Stimulated activated CD8-positive, alpha-beta memory T cell treated with anti-CD3 and anti-CD28 coated beads, Interleukin-7, amount 100 ng/mL, for 48 hours (primary cell): ENCODE results near the gene RGS6.

Experiments used
- DNase-seq, 2 donors: peaks; one replicate each; pipeline ENCODE4 v3.0.0-alpha.2; 2020; ENCODE audit warnings: low read depth in 1 of 2; ENCODE audit errors: extremely low read depth in 1 of 2

The RGS6 gene

DNA sequence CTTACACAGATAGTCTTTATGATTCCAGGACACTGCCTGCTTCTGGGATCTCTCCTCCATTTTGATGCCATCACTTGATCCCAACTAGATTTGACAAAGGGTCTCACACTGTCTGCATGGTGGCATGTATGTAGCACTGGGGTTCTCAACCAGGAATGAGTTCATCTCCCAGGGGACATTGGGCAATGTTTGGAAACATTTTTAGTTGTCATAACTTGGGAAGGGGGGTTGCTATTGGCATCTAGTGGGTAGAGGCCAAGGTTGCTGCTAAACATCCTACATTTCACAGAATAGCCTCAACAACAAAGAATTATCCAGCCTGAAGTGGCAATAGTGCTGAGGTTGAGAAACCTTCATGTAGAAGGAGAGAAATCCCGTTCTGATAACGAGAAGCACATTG lies 585.5 kb downstream of the RGS6 start:
- no peak for DNase-seq

DNA sequence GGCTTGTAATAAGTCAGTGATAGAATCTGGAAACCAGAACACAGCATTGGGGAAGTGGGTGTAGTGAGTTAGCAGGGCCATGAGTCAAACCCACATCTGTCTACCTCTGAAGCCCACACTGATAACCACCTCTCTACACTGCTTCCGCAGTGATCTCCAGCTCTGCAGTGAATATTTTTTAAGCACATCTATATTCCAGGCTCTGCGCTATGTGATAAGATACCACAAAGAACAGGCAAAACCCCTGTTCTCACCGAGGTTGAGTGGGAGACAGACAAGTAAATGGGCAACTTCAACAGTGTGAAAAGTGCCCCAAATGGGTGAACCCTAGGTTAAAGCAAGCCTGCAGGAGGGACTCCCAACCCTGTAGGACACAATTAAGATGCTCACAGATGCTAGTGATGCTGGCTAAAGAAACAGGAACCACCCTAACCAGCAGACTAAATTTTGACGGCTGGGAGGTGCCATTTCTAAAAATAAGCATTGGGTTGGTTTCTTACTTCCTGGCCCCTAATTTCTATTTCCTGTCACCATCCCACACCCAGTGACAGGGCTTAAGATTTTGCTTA lies 586.7 kb downstream of the RGS6 start:
- peak in 1 of 2 donors; percentile 48 for DNase-seq

DNA sequence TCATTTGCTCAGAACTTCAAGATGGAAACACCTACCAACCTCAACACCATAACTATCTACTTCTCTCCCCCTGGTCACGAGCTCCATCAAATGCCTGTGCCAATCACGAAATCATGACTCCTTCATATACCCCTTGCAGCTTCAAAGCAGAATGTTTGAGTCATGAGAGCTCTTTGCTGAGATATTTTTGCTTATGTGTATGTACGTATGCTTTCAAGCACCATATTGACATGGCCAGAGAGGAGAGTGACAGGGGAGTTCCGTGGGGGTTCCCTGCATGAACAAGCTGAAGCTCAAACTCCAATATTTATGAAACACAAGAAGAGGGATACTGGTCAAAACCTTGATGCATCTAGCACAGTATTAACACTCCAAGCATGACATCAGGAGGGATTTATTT lies 587.3 kb downstream of the RGS6 start:
- DNase-seq: no peak

DNA sequence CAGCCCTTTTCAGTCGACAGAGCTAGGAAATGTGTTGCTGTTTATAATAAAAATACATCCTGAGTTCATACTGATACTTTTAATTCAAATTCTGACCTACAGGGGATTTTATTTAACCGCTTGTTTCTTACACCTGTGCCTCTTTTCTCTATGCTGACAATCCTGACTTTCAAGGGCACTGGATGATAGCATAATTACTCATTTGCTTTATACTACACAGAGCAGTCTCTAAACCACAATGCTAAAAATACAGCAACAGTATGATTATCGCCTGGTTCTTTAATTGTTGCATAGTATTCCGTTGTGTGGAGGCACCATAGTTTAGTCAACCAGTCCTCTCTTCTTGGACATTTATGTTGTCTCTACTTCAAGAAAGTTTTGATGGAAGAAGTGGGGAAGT lies 588.8 kb downstream of the RGS6 start:
- no peak for DNase-seq

DNA sequence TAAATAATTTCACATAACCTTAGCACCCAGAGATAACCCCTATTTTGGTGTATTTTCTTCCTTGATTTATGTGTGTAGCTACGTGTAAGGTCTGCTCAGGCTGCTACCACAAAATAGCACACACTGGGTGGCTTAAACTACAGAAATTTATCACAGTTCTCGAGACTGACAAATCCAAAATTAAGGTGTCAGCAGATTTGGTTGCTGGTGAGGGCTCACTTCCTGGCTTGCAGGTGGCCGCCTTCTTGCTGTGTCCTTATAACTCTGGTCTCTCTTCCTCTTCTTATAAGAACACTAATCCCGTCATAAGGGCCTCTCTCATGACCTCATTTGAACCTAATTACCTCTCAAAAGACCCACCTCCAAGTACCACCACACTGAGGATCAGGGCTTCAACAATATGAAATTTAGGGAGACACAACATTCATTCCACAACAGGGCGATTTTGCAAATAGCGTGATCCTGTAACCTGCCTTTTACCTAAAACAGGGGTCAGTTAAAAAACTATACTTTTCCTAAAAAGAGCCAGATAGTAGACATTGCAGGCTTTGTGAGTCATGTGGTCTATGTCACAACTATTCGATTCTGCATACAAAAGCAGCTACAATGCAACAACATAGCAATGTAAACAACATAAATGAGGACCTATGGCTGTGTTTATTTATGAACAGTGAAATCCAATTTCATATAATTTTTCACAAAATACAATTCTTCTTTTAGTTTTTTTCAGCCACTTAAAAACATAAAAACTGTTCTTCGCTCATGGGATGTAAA lies 589.9 kb downstream of the RGS6 start:
- no peak for DNase-seq

DNA sequence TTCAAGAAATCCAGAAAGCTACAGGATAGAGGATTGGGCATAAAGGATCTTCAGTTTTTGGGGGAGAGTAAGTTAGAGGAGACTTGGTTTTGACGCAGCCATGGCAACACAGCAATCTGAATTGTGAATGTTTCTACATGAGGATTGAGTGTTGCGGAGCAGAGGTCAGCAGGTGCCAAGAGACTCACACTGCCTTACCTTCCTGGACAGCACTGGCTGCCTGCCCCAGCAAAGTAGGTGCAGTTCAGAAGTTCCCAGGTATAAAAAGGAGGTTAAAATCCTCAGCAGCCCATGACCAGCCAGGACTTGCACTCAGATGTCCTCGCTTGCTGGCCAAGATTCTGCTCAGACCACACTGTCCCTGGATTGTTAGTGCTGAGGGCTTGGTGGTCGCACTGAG lies 590.6 kb downstream of the RGS6 start:
- no peak for DNase-seq

DNA sequence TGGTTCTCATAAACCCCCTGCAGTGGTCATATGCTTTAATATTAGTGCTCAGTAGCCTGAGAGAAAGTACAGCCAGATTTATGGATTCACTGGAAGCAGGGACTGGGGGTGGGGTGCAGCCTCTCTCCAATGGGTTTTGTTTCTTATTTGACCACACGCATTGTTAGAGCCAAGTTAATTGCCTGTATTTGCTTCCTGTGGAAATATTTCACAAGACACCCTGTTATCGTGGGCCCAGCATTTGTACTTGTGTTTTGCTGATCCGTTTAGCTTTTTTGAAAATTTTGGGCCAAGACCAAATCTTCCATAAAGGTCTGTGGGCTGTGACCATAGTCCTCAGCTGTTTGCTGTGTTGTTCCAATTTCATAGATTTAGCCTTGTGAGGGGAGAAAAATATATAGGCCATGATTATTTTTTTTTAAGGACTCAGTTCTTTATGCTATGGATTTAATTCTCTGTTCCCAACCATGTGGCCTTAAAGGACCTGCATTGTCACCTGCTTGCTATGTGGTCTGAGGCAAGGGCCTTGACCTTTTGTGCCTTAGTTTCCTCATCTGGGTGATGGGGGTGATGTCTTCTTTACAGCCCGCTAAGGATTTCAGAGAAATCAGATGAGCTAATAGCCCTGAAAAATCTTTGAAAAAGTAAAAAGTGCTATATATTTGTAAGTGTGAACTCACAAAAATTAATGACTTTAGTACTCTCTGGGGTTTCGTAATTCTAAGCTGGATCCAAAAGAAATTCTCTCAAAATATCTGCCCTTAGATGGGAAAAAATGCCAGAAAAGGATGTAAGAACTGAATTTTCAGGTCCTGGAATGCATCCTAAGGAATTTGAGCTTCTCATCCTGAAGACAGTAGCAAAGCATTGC lies 591.4 kb downstream of the RGS6 start:
- DNase-seq: no peak

DNA sequence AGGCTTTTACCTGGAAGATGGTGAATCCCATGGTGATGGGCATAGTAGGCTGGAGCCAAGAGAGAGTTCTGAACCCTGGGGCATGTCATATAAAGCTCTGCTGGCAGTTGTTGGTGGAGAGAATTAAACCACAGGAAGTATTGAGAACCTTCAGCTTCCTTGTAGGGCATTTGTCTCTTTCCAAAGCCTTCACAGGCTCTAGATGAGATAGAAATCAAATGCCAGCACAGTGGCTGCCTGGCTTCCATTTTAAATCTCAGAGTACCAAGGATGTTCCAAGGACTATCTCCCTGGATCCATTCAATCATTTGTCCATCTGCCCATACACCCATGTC lies 592.0 kb downstream of the RGS6 start:
- DNase-seq: no peak

DNA sequence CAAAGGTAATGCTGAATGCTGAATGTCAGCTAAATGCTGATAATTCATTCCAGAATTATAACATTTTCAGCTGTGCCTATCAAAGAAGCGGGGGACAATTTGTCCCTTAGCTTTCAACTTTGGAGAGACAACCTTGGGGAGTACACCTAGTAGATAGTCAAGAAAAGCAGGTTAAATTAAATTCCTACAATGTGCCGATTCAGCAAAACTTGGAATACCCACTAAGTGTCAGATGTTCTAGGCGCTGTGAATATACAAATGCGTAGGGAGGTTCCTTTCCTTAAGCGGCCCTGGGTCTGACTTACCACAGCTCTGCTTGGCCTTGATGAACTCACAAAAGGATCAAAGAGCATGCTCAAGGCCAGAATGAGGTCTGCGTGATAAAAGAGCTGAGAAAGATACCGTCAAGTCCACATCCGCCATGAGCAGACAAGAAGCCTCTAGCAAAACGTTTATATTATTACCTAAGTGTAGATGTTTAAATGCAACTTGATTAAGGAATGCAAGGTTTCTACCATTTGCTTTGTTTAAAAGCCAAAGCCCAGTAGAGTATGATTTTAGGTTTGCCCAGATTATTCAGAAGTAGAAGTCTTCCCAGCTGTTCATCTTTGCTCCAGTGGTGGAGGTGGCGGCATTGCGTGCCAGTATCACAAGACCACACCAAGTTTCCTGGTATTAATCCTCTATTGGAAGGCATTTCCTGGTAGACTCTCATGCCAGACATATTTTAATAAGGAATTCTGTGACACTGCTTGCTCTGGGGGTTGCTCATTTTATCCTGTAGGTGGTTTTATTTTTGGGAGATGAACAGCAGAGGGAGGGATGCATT lies 593.1 kb downstream of the RGS6 start:
- no peak for DNase-seq

DNA sequence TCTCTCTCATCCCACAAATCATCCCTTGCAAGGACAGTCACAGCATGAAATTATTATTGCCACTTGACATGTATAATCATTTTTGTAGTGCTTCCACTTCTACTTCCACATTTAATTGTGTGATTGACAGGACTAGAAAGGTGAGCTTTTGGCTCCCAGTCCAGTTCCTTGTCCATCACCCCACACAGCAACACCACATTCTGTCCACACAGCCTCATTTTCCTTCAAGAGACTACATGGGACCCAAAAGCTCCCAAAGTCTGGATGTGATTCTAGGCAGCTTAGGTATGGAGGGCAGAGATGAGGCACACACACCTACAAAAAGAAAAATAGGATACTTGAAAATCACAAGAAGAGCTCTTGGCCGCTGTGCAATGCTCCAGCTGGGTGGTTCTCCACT lies 595.4 kb downstream of the RGS6 start:
- DNase-seq: no peak

DNA sequence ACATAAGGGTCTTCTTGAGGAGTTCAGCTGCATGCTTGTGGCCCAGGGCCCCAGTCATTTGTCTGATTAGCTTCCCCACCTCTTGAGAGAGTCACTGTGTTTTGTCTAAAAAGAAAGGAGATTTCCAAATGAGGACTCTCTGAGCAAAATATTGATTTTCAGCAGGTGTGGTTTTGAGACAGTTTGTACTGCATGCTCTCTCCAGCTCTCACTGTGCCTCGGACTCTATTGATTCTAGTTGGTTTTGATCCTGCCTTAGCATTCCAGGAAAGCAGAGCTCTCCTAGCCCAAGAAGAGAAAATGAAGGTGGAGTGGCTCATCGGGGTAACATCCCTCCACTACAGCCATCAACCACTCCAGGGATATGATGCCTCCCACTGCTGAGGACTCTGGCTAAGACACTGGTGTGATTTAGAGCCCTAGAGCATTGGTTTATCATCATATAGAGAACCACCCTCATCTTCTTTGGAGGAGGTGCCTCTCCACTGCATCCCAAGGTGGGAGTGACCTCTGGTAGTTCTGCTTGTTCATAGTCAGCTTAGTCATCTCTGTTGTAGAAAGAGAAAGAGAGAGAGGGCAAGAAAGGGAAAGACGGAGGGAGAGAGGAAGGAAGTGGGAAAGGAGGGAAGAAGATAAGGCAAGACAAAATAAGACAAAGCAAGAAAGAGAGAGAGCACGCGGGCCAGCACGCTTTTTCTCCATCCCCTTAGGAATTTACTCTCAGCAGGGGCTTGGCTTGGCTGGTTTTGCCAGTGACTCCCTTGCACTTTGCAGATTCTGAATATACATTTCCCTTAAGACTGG lies 596.0 kb downstream of the RGS6 start:
- no peak for DNase-seq

DNA sequence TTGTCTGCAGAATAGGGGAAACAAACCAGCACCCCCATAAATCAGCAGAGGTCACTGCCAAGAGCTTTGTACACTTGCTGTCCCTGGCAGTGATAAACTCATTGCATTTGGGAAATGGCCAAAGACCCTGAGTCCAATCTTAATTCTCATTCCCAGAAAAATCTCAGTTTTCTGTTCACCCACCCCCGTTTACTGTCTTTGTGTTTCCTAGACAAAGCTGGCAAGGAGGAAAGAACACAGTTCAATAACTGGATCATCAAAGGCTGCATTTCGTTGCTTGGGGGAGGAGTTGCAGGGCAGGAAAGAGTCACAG lies 596.6 kb downstream of the RGS6 start:
- DNase-seq: no peak

DNA sequence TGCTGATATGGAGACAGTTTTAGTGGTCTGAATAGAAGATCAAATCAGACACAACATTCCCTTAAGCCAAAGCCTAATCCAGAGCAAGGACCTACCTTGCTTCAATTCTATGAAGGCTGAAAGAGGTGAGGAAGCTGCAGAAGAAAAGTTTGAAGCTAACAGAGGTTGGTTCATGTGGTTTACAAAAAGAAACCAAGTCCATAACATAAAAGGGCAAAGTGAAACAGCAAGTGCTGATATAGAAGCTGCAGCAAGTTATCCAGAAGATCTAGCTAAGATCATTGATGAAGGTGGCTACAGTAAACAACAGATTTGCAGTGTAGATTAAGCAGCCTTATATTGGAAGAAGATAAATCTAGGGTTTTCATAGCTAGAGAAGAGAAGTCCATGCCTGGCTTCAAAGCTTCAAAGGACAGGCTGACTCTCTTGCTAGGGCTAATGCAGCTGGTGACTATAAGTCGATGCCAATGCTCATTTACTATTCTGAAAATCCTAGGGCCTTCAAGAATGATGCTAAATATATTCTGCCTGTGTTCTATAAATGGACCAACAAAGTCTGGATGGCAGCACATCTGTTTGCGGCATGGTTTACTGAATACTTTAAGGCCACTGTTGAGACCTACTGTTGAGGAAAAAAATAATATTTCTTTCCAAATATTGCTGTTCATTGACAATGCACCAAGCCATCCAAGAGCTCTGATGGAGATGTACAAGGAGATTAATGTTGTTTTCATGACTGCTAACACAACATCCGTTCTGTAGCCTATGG lies 600.6 kb downstream of the RGS6 start:
- DNase-seq: no peak

DNA sequence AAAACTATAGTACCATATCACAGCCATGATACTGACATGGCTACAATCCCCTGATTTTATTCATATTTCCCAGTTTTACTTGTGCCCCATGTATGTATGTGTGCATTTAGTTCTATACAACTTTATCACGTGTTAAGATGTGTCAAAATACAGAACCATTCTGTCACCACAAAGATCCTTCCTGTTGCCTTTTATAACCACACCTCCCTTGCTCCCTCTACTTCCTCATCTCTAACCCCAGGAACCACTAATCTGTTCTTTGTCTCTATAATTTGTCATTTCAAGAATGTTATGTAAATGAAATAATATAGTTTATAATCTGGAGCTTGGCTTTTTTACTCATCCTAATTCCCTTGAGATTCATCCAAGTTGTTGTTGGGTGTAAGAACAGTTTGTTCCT lies 603.3 kb downstream of the RGS6 start:
- DNase-seq: no peak

DNA sequence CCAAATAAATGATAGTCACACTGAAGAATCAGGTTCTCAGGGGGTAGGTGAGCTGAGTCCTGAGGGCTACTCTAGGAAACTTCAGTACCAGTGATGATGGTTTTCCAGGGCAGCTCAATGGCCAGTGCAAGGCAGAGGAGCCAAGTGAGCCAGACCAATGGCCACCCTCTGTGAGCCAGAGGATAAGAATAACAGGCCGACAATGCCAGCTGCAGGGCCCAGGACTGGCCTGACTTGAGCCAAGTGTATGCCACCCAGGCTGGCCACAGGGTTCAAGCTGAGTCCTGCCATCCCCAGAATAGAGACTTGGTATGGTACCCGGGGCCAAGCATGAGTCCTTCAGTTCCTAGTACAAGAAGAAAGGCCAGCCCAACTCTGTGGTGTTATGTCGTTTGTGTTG lies 606.2 kb downstream of the RGS6 start:
- DNase-seq: no peak

DNA sequence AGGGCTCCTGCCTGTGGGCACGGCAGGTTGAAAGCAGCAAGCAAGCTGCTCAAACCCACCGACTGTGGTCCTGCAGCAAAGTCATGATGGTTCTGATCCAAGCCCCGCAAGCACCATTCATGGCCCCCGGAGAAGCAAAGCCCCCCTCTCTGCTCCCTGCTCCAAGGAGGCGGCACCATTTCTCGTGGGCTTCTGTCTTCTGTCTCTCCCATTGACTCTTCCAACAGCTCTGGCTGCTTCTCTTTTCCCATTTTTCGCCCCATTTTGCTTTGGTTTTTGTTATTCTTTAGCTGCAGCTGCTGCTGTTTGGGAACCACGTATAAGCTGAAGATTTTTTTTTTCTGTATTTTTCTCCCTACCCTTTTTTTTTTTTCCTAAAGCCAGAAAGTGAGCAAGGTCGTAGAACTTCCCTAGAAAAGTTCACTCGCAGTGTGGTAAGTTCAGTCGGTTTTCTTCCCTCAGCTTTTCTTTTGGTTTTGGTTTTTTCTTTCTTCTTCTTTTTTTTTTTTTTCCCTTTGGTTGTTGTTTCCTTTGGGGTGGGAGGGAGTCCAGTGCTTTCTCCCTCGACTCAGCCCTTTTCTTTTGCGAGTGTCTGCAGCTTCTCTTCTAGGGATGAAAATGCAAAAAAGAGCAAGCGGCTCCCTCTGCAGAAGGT lies 607.6 kb downstream of the RGS6 start:
- no peak for DNase-seq

DNA sequence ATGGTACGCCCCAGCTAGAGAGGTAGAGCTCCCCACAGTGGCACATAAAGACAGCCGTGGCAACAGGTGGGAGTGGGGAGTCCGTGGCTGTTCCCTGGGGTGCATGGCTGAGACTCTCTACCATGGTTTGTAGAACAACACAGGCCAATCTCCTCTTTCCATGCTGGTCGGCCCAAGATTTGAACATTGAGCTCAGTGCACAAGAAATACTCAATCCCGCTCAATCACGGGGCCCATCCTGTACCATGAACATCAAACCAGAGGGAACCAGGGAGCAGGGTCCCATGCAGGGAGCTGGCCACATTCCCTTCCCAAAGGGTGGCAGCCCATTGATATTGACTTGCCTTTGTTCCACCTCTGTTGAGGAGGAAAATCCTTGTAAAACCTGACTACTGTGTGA lies 608.6 kb downstream of the RGS6 start:
- no peak for DNase-seq

DNA sequence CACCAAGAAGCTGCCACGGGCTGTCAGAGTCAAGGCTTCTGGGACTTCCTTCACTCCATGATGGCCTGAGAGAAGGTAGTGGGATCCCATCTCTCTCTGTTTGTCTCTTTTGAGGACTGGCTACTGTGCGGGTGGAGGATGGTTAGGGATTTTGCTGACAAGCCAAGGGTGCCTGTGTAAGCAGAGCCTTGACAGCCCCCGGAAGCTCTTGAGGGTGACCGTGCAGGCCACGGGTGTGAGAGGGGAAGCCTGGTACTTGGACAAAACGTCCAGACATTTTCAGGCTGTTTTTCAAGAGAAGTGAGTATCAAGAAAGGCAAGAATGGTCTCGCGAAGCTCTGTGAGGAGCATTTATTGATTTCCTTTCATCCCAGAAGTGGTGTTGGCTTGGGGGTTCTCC lies 609.3 kb downstream of the RGS6 start:
- DNase-seq: no peak

DNA sequence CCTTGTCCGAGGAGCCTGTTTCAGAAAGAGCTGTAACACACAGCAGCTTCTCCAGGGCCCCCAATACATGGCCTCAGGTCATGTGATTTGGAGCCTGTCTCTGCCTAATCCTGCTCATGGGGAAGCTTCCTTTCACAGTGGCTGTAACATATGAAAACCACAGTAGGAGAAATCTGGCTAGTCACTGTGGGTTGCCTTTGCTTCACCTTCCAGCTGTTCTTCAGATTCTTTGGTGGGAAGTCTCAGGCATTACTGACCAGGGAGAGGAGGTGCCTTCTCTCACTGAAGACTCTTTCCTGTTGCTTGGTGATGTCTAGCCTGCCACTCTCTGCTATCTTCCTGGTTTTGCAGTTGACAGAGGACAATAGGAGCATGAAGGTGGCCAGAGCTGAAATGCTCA lies 611.1 kb downstream of the RGS6 start:
- DNase-seq: no peak
